ENCODE measurements around the gene CDK18. TPM values are rescaled to one million over a fixed set of nuclear protein-coding genes. Genes with fewer than 3 reads are reported as not detected.

The CDK18 gene
- total RNA-seq, 1 experiment from 2014 or later = 9.2 TPM

DNA sequence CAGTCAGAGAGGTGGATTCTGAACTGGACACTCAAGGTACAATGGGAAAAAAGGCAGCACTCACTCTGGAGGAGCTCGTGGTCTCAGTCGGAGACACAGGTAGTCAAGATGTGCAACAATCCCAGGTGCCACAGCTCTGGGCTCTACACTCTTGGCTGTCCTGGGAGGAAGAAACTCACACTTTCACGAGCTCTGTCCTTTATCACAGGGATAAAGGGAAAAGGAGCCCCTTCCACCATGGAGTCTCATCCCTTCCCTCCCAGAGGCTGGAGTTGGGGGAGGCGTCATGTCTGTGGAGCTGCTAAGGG, 20.3 kb downstream of the CDK18 start:
- H3K36me3 ChIP-seq (ENCODE audit: insufficient read depth, low read length, poor library complexity, severe bottlenecking) = no peaks in the 10 kb centered on the region
- TF ChIP-seq EZH2 (IDR thresholded peaks at IDR 0.05; ENCODE audit: borderline replicate concordance, low read depth, low read length, poor library complexity, severe bottlenecking) = no peak
- TF ChIP-seq, protein P1, sequence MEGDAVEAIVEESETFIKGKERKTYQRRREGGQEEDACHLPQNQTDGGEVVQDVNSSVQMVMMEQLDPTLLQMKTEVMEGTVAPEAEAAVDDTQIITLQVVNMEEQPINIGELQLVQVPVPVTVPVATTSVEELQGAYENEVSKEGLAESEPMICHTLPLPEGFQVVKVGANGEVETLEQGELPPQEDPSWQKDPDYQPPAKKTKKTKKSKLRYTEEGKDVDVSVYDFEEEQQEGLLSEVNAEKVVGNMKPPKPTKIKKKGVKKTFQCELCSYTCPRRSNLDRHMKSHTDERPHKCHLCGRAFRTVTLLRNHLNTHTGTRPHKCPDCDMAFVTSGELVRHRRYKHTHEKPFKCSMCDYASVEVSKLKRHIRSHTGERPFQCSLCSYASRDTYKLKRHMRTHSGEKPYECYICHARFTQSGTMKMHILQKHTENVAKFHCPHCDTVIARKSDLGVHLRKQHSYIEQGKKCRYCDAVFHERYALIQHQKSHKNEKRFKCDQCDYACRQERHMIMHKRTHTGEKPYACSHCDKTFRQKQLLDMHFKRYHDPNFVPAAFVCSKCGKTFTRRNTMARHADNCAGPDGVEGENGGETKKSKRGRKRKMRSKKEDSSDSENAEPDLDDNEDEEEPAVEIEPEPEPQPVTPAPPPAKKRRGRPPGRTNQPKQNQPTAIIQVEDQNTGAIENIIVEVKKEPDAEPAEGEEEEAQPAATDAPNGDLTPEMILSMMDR (conservative IDR thresholded peaks at IDR 0.05; ENCODE audit: low read depth, low read length) = no peak
- no peaks in the 10 kb centered on the region for H3K27me3 ChIP-seq (replicated peaks; ENCODE audit: insufficient read depth, low read depth, low read length, poor library complexity)
- ChIA-PET POLR2A (ENCODE audit: low non-redundant PET) (no interaction called here), CTCF (interaction anchor here (0.6 to 5.5 kb wide), 16 partner anchors 9 to 254 kb away, joined by 3 to 93 read pairs (median 6); no protein-coding TSS in a partner anchor)
- no TSS peak for BruUV-seq (replicated peaks)
- intact Hi-C loops (cut with micrococcal nuclease; ENCODE audit: unreplicated experiment) = loop anchor here (1.0 to 5.0 kb wide), 6 partner anchors 32 to 252 kb away; no protein-coding TSS in a partner anchor
- no peak for DNase-seq (ENCODE audit: low spot score)
- H3K9me3 ChIP-seq (ENCODE audit: low read depth, low read length, poor library complexity, severe bottlenecking) = no peaks in the 10 kb centered on the region
- no peak overlapping the region for H3K4me3 ChIP-seq (ENCODE audit: low read depth, low read length, poor library complexity, severe bottlenecking)
- H3K4me1 ChIP-seq (ENCODE audit: insufficient read depth, low read length, poor library complexity, severe bottlenecking) = peaks cover 19% of the 10 kb centered on the region
- H3K27ac ChIP-seq (ENCODE audit: low read depth, low read length, poor library complexity, severe bottlenecking) = no peak overlapping the region

DNA sequence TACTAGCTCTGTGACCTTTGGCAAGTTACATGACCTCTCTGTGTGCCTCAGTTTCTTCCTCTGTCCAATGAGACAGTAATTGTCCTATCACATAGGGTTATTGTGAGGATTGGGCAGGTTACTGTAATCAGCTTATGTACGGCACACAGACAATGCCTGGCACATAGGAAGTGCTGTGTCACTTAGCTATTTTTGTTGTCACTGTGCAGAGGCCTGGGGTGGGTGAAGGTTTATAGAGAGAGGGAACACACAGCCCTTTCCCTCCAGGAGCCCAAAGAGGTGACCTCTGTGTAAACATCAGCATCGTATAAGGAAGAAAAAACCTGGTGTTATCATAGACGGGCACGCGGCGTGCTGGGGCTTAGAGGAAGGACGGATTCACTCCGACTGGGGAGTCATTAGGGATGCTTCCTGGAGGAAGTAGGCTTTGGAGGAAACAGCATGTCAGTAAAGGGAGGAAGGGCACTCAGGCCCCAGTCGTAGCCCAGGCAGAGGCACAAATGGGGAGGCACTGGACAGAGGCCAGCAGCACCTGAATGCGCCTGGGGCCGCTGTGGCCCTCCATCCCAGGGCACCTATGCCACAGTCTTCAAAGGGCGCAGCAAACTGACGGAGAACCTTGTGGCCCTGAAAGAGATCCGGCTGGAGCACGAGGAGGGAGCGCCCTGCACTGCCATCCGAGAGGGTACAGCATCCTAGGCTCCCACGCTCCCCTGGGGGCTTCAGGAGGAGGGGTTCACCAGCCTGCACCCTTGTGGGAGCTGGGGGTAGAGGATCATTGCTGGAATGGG, 21.2 kb downstream of the CDK18 start:
- ChIA-PET POLR2A (ENCODE audit: low non-redundant PET) (interaction anchor here (0.5 to 0.6 kb wide), 2 partner anchors 8 to 292 kb away, joined by 4 to 5 read pairs; no protein-coding TSS in a partner anchor), CTCF (interaction anchor here (0.6 to 5.5 kb wide), 11 partner anchors 31 to 255 kb away, joined by 3 to 93 read pairs (median 8); no protein-coding TSS in a partner anchor)
- TF ChIP-seq, protein P1 (conservative IDR thresholded peaks at IDR 0.05; ENCODE audit: low read depth, low read length) = no peak
- TF ChIP-seq EZH2 (IDR thresholded peaks at IDR 0.05; ENCODE audit: borderline replicate concordance, low read depth, low read length, poor library complexity, severe bottlenecking) = no peak
- BruUV-seq (replicated peaks) = no TSS peak
- DNase-seq (ENCODE audit: low spot score) = no peak
- no peaks in the 10 kb centered on the region for H3K9me3 ChIP-seq (ENCODE audit: low read depth, low read length, poor library complexity, severe bottlenecking)
- H3K27ac ChIP-seq (ENCODE audit: low read depth, low read length, poor library complexity, severe bottlenecking) = no peak overlapping the region
- no peaks in the 10 kb centered on the region for H3K36me3 ChIP-seq (ENCODE audit: insufficient read depth, low read length, poor library complexity, severe bottlenecking)
- intact Hi-C loops (cut with micrococcal nuclease; ENCODE audit: unreplicated experiment) = no loop called here
- peaks cover 13% of the 10 kb centered on the region for H3K4me1 ChIP-seq (ENCODE audit: insufficient read depth, low read length, poor library complexity, severe bottlenecking)
- H3K27me3 ChIP-seq (replicated peaks; ENCODE audit: insufficient read depth, low read depth, low read length, poor library complexity) = no peaks in the 10 kb centered on the region
- no peak overlapping the region for H3K4me3 ChIP-seq (ENCODE audit: low read depth, low read length, poor library complexity, severe bottlenecking)

DNA sequence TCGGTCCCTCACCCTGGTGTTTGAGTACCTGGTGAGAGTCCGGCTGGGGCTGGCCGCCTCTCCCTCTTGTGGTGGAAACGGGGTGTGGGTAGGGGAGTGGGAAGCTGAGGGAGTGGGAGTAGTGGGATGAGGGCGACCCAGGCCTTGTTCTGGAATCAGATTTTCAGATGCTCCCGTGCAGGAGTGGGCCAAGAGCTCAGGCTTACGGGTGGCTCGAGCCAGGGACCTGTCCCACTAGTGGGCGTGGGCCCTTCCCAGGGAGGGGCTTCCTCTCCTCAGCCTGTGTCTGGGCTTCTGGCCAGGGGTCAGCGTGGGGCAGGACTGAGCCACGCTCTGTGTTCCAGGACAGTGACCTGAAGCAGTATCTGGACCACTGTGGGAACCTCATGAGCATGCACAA, 22.0 kb downstream of the CDK18 start:
- Histone ChIP-seq H3K4me3 (ENCODE audit: low read depth, low read length, poor library complexity, severe bottlenecking) (no peak overlapping the region), H3K9me3 (ENCODE audit: low read depth, low read length, poor library complexity, severe bottlenecking) (no peaks in the 10 kb centered on the region), H3K27ac (ENCODE audit: low read depth, low read length, poor library complexity, severe bottlenecking) (no peak overlapping the region), H3K4me1 (ENCODE audit: insufficient read depth, low read length, poor library complexity, severe bottlenecking) (peaks cover 13% of the 10 kb centered on the region), H3K27me3 (replicated peaks; ENCODE audit: insufficient read depth, low read depth, low read length, poor library complexity) (no peaks in the 10 kb centered on the region), H3K36me3 (ENCODE audit: insufficient read depth, low read length, poor library complexity, severe bottlenecking) (no peaks in the 10 kb centered on the region)
- BruUV-seq (replicated peaks) = no TSS peak
- TF ChIP-seq EZH2 (IDR thresholded peaks at IDR 0.05; ENCODE audit: borderline replicate concordance, low read depth, low read length, poor library complexity, severe bottlenecking) = no peak
- TF ChIP-seq, protein P1 (conservative IDR thresholded peaks at IDR 0.05; ENCODE audit: low read depth, low read length) = no peak
- intact Hi-C loops (cut with micrococcal nuclease; ENCODE audit: unreplicated experiment) = no loop called here
- POLR2A ChIA-PET (ENCODE audit: low non-redundant PET) = interaction anchor here (0.6 kb wide), 1 partner anchor 41 kb away, joined by 3 read pairs; no protein-coding TSS in a partner anchor
- CTCF ChIA-PET = interaction anchor here (0.6 to 5.5 kb wide), 3 partner anchors 32 to 266 kb away, joined by 4 to 93 read pairs (median 5); no protein-coding TSS in a partner anchor
- no peak for DNase-seq (ENCODE audit: low spot score)
